GM12872 (cell line): Measurements from ENCODE around the gene RAD21L1.

ENCODE experiments used
- TF ChIP-seq, protein P1 (sequence below): IDR thresholded peaks from 3 replicates; pipeline ENCODE4 v1.5.1; 2011; ENCODE audit warnings: low read depth, mild to moderate bottlenecking, low read length, moderate library complexity; ENCODE audit not compliant: insufficient read depth

Gene RAD21L1

DNA sequence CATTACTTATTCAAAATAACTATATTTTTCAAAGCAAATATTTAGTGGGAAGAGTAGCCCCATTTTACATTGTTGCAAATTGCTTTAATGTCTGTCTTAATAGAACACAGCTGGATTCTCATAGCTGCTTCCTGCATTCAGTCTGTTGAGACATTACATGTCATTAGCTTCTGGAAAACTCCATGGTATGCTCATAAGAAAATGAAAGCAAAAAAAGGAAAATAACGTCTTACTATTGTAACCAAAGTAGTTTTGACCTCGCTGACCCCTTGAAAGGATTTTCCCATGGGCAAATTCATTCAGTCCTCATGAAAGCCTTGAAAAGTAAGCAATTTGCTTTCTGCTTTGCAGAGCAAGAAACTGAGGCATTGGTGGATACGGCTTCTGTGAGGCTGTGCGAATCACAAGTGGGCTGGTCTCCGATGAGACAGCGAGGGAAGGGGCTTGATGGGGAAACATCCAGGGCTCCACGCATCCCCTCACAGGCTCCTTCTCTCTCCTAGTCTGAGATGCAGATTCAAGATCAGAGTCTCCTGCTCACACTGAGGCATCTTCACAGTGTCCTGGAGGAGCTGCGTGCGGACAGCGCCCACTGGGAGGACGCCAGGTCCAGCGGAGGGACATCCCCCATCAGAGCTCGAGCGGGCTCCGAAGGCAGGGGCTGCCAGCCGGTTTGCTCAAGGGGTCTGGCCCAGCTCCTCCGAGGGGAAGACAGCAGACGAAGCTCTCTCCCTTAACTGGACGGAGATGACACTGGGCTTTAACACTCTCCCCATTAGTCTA is 19.3 kb upstream of the RAD21L1 start:
- TF ChIP-seq, protein P1, sequence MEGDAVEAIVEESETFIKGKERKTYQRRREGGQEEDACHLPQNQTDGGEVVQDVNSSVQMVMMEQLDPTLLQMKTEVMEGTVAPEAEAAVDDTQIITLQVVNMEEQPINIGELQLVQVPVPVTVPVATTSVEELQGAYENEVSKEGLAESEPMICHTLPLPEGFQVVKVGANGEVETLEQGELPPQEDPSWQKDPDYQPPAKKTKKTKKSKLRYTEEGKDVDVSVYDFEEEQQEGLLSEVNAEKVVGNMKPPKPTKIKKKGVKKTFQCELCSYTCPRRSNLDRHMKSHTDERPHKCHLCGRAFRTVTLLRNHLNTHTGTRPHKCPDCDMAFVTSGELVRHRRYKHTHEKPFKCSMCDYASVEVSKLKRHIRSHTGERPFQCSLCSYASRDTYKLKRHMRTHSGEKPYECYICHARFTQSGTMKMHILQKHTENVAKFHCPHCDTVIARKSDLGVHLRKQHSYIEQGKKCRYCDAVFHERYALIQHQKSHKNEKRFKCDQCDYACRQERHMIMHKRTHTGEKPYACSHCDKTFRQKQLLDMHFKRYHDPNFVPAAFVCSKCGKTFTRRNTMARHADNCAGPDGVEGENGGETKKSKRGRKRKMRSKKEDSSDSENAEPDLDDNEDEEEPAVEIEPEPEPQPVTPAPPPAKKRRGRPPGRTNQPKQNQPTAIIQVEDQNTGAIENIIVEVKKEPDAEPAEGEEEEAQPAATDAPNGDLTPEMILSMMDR = no peak

DNA sequence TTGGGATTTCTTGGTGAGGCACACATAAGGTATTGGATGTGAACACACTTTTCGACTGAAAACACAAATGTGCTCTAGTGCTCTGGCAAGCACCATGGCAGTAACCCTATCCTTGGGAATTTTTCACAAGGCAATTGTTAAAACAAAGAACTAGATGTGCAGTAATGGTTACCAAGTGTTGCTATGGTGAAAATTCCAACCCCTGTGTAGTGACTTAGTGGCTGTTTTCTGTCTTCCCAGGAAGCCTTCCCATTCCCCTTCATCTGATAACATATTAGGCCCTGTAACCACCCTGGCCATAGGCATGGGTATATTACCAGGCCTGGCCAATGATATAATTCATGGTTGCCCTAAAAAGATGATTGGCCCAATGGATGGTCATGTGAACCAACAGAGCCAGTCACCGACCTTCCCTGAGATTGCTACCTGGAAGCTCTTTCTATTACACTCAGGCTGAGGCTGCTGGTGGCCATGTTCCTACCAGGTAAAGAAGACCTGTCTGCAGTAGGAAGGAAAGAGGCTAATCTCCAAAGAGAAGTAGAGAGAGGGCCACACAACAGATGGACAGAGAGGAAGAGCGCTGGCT is 18.5 kb upstream of the RAD21L1 start:
- TF ChIP-seq, protein P1 = no peak

DNA sequence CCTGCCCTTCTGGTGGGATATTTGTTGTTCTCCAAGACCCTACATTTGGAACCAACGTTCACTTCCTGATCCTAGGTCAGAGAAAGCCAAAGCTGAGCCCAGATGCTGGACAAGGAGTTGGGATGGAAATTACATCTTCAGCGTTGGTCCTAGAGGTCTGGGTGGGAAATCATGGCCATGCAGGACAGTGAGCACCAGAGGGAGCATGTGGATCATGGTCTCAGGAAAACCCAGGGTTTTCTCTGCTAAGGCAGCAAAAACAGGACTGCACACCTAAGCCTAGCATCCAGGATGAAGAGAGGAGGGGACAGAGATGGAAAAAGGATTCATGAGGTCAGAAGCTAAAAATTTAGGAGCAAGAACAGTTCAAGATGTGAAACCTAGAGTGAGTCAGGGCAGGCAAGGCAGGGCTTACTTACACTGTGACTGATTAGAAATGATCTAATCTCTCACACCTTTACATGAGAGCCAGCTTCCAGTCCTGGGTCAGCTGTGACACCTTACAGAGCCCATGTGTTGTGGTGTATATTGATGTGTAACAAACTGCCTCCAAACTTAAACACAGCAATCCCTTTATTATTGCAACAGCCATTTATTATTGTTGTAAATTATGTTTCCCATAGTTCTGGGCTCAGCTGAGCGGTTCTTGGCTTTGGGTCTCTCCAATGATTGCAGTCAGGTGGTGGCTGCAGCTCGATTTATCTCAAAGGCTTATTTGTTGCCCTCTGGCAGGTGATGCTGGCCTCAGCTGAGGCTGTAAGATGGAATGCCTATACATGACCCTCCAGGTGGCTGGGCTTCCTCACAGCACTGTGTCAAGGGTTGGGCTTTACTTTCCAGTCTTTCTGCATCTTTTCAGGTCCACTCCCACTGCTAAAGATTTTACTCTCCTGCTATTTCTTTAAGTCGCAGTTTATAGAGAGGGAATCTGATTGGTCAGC is 16.1 kb upstream of the RAD21L1 start:
- TF ChIP-seq, protein P1 = peak; percentile 19; the same call in 1 of the 3 replicates

DNA sequence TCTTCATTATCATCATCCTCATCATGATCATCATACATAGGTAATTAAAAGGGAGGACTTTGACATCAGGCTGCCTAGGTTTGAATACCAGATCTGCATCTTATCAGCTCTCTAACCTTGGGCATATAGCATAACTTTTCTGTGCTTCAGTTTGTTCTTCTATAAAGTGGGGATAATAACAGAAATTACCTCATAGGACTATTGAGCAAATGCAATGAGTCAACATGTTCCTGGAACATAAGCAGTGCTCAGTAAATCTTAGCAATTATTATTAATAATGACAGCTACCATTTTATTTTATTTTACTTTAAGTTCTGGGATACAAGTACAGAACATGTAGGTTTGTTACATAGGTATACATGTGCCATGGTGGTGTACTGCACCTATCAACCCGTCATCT is 15.3 kb upstream of the RAD21L1 start:
- TF ChIP-seq, protein P1 = no peak

DNA sequence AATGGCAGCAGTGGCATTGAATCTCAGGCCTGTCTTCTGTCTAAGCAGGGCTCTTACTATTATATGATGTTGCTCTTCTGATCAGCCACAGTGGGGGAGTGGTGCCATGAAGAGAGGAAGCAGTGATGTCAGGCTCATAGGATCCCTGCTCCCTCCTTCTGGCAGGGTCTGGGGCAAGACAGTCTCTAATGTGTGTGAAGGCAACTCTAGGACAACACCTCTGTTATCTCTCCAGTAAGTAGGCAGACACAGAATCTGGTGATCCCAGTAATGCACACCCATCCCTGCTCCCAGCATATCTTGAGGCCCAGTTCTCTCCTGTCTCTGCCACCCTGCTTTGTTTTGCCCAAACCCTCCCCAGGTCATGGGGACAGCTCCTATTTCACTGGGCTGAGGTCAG is 13.8 kb upstream of the RAD21L1 start:
- TF ChIP-seq, protein P1 = no peak

DNA sequence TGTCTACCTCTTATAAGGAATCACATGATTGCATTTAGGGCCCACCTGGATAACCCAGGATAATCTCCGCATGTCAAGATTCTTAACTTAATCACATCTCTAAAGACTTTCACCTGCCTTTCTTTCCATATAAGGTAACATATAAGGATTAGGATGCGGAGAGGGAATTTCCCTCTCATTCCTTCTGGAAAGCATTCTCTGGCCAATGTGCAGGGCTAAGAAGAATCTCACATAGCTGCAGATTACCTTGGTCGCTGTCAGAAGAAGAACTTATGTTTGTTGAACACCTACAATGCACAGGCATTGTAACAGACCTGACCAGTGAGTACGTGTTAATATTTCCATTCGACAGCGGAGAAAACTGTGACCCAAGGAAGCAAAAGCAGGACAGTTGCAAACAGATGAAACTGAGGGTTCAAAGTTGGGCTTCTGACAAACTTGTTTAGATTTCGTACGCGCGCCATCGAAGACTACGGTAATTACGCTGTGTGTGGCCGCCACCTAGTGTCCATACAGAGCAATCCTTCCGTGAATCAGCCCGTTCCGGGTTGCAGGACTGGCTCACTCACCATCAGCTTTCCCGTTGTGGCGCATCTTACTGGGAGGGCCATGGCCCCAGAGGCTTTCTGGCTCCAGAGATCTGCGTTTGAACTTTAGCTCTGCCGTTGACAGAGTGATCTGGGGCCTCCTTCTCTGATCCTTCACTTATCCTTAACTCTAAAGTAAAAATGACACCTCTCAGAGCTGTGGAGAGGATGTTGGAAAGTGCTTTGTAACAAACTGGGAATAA is 13.0 kb upstream of the RAD21L1 start:
- TF ChIP-seq, protein P1 = peak; percentile 80
